GM12874 (cell line): Measurements from ENCODE around the gene RAB11FIP3.

Source experiments
- CTCF ChIP-seq: IDR thresholded peaks from 2 replicates; pipeline ENCODE4 v1.5.1; 2011; ENCODE audit warnings: low read depth, mild to moderate bottlenecking, control low read depth, low read length, moderate library complexity; ENCODE audit not compliant: insufficient read depth

Gene RAB11FIP3

GRCh38 chr16:539901-540530 is 114.6 kb downstream of the RAB11FIP3 start:
- no peak for TF ChIP-seq CTCF

- no peak for TF ChIP-seq CTCF
Measured at GRCh38 chr16:540645-541340, 115.3 kb downstream of the RAB11FIP3 start.

GRCh38 chr16:543301-544164 is 118.1 kb downstream of the RAB11FIP3 start:
- no peak for TF ChIP-seq CTCF

GRCh38 chr16:544517-544916 is 119.1 kb downstream of the RAB11FIP3 start:
- no peak for TF ChIP-seq CTCF

- TF ChIP-seq CTCF = no peak
Measured at GRCh38 chr16:546909-547770, 121.7 kb downstream of the RAB11FIP3 start.

GRCh38 chr16:548586-548985 is 123.1 kb downstream of the RAB11FIP3 start:
- no peak for TF ChIP-seq CTCF
